ENCODE measurements around the gene LSAMP.

Gene LSAMP

DNA sequence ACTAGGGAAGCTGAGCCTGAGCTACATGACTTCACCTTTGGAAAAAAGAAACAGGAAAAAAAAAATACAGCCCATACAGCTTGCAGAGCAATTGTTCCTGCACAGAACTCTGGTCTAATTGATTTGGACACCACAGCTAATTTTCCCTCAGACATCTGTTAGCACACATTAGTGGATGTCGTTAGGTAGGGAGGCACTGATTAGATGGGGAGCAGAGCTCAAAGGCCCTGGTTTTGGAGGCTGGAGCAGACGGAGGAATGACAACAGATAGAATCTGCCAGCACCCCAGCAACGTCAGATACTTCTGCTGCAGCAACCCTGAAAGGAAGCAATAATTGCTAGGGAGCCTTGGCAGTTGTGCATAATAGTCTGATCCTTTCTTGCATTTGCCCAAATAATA lies 398.9 kb downstream of the LSAMP start:
- DNase-seq: no peak

DNA sequence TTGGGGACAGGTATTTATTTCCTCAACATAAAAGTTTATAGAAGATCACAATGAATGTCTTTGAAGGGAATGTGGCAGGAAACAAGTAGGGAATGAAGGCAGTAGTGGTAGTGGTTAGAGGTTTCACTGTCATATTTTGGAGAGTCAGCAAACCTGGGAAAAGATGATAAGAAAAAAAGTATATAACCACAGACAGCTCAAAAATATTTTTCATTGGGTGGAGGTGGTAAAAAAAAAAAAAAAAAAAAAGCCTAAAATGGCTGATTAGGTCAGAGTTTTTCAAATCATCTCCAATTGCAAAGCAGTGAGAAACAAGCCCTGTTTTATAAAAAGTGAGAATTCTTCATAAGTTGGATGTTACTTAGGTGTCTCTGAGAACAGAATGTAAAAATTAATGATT lies 400.0 kb downstream of the LSAMP start:
- no peak for DNase-seq

DNA sequence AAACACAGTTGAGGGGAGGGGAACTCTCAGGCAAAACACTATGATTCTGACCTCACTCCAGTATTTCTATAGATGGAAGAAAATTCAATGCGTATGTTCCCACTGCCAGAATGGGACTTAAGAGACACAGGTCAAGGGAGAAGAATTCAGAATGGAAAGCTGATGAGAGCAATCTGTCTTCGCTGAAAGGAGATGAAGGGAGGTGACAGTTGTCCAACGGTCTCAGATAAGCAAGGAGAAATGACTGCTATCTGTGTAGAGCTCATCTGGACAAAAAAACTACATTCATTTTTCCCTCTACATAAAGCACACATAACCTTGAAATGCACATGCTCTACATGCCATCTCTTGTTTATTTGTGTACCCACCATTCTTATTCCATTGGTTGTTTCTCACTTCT lies 405.1 kb downstream of the LSAMP start:
- no peak for DNase-seq

DNA sequence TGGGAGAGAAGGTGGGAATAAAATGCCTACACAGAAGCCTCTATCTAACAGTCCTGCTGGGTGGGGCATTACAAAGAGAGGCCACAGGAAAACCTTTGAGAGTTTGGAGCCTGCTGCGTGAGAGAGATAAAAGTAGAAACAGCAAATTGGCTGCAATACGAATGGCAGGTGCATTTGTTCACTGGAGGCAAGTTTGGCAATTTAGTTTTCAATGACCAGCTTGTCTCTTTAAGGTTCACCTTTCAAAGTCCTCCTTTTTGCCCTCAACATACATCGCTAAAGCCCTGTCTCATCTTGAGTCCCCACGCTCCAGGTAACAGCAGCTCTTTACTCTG lies 405.7 kb downstream of the LSAMP start:
- no peak for DNase-seq

DNA sequence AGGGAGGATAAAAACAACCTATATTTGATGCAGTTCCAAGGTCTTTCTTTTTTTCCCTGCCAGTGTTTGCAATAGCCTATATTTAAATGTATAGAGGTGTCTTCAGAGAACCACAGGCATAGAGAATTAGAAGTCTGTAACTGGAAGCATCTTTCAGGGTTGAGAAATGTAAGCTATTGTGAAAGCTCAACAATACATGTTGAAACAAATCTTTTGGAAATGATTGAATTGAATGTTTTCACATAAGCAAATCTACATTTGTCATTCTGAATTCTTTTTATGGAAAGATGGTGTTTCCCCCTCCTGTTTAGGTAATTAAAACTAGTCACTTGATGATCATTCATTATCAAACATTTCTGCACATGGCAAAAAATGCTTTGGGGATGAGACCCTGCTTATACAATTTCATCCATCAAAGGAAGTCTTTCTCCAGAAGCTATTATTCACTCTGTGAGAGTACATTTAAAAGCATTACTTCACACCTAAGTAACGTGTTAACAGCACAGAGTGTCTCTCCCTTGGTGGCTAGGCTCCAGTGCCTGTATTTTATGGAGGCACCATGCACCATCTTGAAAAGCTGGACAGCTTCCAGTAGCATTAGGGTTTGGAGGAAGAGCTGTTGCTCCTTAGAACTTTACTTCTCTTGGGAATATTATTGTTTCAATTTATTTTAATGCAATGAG lies 406.2 kb downstream of the LSAMP start:
- no peak for DNase-seq

DNA sequence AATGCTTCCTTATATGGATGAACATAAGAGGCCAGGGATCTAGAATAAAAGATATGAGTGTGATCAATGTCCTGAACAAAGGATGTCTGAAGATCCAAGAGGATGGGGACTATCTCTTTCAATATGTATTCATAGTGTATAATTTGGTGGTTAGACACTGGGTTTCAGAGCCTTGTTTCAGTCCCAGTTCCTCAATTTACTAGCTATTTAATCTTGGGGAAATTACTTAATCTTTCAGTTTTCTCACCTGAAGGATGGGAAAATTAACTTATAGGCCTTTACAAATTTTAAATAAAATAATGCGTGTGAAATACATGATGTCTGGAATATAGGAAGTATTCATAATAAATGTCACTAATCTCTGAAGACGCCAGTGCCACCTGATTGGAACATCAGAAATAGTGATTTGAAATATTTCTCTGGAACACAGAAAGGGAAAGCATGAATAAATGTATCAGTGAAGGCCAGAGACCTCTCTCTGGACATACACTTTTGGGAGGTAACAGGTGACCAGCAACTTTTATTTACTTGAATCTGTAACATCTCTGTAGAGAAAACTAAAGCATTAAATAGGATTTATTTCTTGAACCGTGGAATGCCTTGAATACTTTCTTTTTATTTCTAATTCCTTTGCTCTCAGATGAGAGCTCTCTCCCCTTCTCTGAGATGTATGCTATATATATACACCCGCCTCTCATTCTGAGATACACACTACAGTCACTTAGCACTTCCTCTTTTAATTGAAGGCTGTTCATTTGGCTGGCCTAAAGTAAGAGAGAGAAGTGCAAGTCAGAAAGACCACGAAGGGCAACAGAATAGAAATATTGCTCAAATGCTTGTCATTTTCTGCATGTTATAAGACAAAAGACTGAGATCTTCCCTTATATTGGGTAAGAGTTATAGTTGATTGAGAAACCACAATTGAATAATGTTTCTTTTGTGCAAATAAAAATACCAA lies 407.1 kb downstream of the LSAMP start:
- no peak for DNase-seq

DNA sequence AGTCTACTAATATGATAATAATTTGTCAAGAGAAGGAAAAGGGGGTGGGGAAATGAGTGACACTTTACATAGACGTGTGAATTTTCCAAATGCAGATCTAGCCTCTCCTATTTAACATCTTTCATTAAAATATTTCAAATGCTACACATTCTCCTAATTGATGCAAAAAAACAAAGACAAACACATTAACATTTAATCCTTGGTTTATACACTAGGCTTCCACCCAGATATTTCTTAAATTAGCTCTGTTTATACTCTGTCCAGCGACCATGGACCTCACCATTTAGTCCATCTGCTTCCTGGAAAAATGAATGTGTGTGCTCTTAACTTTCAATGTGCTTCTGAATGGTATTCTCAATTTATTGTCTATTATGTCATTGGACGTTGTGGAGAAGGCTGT lies 409.9 kb downstream of the LSAMP start:
- no peak for DNase-seq

DNA sequence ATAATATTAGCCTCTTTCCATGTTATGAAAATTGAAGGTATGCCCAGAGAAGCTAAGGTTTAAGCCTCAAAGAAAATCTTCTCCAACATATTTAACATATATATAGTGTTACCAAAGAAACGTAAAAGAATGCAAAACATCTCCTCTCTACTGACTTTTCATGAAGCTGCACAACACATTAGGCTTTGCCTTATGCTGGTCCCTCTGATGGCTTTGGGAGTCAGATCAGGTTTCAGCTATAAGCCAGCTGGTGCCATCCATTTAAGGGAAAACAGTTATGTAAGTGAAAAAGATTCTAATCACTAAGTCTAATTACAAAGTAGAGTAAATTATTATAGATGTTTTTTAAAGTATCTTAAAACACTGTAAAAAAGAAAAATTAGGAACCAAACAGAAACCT lies 410.5 kb downstream of the LSAMP start:
- peak in 1 of 2 experiments; percentile 26 for DNase-seq

DNA sequence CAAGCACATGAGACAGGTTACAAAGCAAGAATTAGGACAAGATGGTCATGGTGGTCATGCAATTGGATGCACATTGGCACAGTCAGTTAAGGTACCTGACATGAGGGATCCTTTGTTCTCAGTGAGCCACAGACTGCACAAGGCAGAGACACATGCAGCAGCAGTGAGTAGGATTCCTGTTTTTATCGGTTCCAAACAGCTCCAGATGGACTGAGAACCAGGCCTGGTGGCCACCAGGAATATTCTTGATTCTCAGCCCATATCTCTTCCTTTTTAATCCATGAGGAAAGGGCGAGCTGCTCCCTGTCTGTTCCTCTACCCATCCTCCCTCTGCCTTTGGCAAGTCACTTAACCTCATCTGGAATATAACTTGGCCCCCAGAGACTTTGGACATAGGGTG lies 411.2 kb downstream of the LSAMP start:
- no peak for DNase-seq

DNA sequence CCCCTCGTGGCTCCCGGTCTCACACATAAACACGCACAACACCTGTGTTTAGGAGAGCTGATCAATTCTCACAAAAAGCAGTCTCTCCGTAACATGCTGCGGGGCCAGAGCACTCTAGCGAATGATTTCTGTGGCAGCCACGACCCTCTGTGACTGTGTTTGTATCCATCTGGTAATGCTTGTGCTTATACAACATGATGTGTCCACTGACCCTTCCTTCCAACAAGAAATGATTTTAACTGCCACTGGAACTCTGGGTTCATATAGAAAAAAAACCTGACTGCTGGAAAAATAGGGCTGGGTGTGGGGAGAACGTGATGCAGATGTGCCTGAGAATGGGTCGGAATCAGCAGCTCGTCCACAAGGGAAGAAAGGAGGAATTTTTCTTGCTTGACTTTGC lies 411.8 kb downstream of the LSAMP start:
- no peak for DNase-seq

DNA sequence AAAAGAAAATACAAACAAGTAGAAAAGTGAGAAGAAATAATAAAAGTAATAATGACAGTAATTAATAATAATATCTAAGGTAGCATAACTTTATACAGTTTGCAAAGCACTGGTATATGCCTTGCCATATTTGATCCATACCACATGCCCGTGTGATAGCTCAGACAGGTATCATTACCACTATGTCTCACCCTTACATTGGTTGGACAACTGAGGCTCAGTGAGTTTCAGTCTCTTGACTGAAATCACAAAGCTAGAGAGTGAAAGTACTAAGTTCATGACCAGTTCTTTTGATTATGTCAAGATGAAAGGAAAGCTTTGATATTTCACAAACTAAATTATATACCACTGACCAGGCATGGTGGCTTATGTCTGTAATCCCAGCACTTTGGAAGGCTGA lies 413.1 kb downstream of the LSAMP start:
- DNase-seq: no peak

DNA sequence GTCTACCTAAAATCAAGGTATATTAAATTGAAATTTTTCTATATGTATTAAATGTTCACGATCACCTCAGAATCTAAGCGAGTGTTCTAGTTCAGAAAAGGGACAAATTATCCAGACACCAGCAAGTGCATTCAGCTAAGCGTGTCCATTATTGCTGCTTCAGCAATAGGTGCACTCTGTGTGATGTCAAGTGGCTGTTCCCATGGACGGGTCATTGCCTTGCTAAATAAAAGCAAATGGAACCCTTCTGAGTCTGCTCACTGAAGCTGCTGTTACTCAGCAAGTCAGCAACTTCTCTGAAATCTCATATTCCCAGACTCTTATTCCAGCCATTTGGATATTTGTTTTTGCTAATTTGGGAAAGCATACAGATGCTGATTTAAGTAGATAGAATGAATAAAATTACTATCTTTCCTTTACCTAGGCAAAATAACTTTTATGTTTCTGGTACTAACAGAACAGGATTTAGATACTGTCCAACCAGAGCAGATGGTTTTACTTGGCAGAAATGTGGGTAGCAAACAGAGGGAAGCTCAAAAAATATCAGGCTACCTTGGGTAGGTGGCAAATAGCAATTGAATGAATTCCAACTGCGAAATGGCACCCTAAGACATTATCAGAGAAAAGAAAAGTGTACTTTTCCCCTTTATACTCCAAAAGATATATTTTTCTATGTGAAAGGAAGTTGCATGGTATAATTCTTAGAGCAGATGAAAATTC lies 415.0 kb downstream of the LSAMP start:
- DNase-seq: no peak

DNA sequence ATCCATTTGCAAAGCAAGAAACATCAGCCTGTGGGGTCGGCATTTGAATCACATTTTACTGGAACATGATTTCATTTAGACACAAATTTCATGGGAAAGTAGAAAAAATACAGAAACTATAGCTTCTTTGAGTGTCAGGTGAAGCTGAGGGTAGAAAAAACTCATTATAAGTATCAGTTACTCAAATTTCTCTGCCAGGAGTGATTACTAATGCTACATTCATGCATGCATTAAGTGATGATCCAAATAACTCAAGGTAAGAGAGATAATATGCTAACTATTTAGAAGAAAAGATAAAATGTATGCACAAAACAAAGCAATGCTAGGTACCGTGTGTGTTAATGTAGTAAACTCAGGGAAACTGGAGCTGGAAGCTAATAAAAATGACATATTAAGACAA lies 416.0 kb downstream of the LSAMP start:
- no peak for DNase-seq

DNA sequence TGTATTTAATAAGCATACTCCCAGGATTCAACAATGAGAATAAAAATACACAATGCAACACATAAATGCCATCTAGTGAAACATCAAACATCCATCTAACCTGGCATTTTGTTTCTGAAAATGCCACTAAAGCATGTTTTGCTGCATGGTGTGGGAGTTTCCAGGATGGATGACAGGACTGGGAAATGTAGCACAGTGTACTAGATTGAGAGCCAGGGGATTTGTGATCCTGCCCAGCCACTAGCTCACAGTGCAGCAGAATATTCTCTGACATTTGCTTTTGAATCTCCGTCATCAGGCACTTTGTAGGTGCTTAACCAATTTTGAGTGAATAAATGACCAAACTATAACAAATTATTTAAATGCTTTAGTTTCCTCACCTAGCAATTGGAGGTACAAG lies 417.1 kb downstream of the LSAMP start:
- no peak for DNase-seq

DNA sequence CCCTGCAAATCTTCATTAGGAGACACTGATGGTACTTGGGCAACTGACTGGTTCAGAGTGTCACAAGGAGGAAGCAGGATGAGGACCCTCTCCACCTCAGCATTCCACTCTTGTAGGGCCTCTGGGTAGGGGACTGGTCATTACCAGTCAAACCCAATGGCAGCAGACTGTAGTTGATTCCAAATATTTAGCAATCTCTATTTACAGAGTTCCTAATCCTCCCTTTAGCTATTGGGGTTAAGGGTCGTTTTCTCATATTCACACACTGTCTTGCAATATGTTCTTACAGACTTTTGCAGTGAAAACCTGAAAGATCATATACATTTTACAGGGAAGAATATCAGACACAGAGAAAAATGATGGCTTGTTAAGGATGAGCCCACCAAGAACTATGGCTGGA lies 424.3 kb downstream of the LSAMP start:
- DNase-seq: no peak

DNA sequence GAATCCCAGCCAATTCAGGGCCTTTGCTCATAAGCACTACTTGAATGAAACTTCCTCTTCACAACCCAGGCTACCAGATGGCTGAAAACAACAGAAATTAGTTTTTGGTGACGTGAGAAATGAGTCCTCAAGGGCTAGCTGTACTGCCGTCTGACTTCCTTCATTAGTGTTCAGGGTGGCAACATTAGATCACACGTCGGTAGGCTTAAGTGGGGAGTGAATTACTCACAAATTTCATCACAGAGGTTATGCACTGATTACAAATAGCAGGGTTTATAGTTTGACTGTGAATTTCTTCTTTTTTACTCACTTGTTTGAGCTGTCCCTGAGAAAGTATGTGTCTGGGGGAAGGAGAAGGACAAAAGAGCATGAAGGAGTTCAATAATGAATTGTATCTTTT lies 424.8 kb downstream of the LSAMP start:
- no peak for DNase-seq

DNA sequence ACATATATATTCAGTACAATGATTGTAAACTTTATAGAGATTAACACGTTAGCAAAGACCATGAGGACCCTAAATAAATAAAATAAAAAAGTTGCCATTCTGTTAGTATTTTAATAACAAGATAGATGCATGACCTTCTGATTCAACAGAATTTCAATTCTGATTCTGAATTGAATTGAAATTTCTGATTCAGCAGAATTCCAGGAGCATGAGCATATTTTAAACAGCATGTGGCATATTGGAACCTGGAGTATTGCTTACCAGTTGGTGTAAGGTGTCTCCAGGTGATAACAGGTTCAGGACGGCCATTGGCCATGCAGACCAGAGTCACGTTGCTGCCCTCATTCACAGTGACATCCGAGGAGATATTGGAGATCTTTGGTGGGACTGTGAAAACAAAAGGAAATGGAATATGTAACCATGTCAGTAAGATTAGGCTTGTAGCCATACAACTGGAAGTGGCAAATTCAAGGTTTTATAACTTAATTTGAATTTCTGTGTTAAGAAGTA lies 426.0 kb downstream of the LSAMP start:
- no peak for DNase-seq

DNA sequence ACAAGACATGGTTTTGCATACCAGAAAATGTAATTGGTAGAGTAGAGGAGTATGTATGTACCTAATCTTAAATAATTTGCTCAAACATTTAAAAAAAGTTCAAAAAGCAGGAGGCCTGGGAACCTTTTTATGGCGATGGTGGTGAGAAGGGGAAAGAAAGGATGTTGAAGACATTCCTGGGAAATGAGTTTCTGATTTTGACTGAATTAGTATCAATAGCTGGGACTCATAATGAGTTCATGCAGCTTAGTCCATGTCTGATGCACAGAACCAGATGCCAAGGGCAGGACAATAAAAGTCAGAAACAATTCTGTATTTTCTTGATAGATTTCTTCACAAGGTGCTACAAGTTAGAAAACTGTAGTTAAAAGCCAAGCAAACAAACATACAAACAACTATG lies 426.6 kb downstream of the LSAMP start:
- no peak for DNase-seq

DNA sequence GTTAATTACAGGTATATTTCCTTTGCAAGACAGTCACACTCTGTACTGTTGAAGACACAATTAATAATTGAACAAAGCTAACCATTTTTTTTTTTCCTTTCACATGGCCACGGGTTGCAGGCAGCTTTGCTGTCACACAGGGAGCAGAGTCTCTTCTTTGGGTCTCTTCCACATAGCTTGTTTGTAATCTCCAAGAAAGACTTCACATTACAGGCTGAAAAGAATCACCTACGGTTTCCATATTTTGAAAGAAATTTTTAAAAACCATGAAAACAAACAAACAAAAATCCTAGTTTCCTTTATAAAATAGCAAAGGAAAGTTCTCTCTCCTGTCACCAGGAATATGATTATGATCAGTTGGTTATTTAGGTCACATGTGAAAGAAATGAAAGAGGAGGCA lies 429.4 kb downstream of the LSAMP start:
- DNase-seq: no peak

DNA sequence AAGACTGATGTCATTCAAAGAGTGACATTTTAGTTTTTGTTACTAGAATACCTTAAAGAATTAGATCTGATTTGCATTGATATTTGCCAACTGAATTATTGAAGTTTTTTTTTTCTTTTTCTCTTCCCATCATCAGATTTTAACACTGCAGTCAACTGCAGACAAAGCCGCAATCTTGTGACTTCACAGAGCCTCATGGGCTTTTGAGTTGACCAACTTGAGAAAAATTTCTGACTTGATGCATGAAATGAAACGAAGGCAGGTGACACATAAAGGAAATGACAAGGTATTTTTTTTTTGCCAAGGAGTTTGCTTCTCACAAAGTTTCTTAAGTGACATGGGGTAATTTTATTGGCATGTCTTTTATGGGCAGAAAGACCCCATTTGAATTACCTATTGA lies 438.3 kb downstream of the LSAMP start:
- DNase-seq: no peak

DNA sequence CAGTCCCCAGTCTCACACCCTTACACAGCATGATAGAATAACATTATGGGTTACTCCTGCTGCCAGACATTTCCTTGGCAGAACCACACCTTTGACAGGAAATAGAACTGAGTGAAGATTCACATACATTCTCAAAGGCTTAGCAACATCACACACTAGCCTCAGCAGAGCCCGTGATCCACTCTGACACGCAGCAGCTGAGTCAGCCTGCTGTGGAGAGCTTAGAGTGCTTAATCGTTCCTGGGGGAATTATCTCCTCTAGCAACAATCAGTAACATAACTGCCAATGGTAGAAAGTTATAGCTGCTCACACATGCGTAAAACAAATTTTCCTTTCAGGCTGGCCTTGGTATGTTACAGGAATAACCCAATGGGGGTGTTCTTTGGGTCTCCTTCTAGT lies 439.9 kb downstream of the LSAMP start:
- DNase-seq: peak; percentile 3 to 47

DNA sequence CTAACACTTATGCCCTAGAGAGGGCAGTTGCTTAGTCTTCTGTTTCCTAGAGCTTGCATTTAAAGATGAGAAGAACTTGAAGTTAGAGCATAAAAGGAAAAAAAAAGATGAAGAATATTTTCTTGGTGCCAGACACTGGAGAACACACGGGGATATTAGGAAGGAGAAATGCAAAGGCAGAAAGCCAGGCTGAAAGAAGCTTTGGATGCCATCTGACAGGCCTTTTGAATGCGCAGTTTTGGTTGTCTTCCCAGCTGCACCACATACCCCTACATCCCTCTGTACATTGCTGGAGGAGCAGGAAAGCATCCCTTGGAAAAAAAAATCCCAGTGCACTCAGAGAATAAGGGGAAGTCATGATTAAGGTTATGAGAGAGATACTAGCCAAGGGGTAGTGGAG lies 443.1 kb downstream of the LSAMP start:
- DNase-seq: no peak

DNA sequence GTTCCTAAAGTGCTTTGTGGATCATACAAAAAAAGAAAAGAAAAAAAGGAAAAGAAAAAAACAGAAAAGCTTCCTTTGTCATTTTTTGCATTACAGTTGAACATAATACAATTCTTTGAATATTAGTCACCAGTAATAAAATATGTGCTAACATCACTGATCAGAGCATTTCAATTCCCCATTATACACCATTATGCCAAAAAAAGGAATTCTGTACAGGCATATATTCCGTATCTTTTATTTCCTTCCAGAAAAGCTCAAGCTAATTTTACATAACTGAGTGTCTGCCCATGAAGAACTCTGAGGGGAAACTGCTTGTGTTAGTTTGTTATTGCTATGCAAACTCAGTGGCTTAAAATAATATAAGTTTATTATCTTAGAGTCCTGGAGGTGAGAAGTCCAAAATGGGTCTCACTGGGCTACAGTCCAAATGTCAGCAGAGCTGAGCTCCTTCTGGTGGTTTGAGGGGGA lies 444.1 kb downstream of the LSAMP start:
- DNase-seq: no peak

DNA sequence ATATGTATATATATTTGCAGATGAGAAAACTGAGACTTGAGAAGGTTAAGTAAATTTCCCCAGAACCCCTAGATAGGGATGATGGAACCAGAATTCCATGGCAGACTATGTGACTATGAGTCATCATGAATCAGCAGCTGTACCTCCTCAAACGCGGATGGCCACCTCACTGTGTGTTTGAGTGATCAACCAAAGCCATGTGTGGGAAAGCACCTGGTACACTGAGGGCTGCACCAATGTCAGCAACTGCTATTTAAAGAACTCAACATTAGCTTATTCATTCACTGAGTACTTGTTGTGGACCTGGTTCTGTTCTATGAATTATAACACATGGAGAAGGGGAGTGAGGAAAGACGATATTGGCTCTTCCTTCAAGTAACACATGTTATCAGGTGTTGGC lies 445.0 kb downstream of the LSAMP start:
- no peak for DNase-seq

Measured in NCI-H526 (cell line).